Stimulated activated effector memory CD8-positive, alpha-beta T cell treated with anti-CD3 and anti-CD28 coated beads, Interleukin-12 subunit alpha, Interleukin-12 subunit beta, amount 100 ng/mL, for 72 hours (primary cell): ENCODE data around the gene MAP1LC3A.

ENCODE experiments used
- ATAC-seq: fragments of 150-1000 bp; cut with Tn5 transposase; 2 replicates; pipeline ENCODE4 v1.10.0; 2021
- DNase-seq, 2 donors: peaks; one replicate each; pipeline ENCODE4 v3.0.0; 2021 to 2022; ENCODE audit warnings: low spot score in 2 of 2
- H3K27ac Mint-ChIP-seq: one replicate; pipeline ENCODE4 v1.8.0; 2022; ENCODE audit warnings: mild to moderate bottlenecking, mixed read lengths
- H3K36me3 Mint-ChIP-seq: one replicate; pipeline ENCODE4 v1.8.0; 2022; ENCODE audit warnings: mild to moderate bottlenecking, mixed read lengths
- H3K4me1 Mint-ChIP-seq: one replicate; pipeline ENCODE4 v1.8.0; 2022; ENCODE audit warnings: mixed read lengths
- H3K4me3 Mint-ChIP-seq: one replicate; pipeline ENCODE4 v1.8.0; 2022; ENCODE audit warnings: mild to moderate bottlenecking, mixed read lengths
- H3K9me3 Mint-ChIP-seq: one replicate; pipeline ENCODE4 v1.8.0; 2022; ENCODE audit warnings: mixed read lengths

The MAP1LC3A gene

GRCh38 chr20:34524426-34524825 lies 34.1 kb upstream of the MAP1LC3A start:
- ATAC-seq (no peak), DNase-seq (no peak)
- no peaks in the 10 kb centered on the region for H3K9me3 Mint-ChIP-seq
- peaks cover 92% of the 10 kb centered on the region for H3K36me3 Mint-ChIP-seq
- H3K27ac Mint-ChIP-seq, result no peak overlapping the region
- H3K4me1 Mint-ChIP-seq, result peaks cover 32% of the 10 kb centered on the region
- no peak overlapping the region for H3K4me3 Mint-ChIP-seq

- Mint-ChIP-seq H3K36me3 (peaks cover 92% of the 10 kb centered on the region), H3K9me3 (no peaks in the 10 kb centered on the region), H3K27ac (peak overlapping the region; percentile 44), H3K4me3 (no peak overlapping the region), H3K4me1 (peaks cover 32% of the 10 kb centered on the region)
- DNase-seq (no peak), ATAC-seq (no peak)
Observed at GRCh38 chr20:34525342-34525708, 33.2 kb upstream of the MAP1LC3A start.

- peaks cover 36% of the 10 kb centered on the region for H3K4me1 Mint-ChIP-seq
- H3K4me3 Mint-ChIP-seq, result no peak overlapping the region
- ATAC-seq (no peak), DNase-seq (no peak)
- peak overlapping the region; percentile 44 for H3K27ac Mint-ChIP-seq
- H3K36me3 Mint-ChIP-seq, result peaks cover 89% of the 10 kb centered on the region
- H3K9me3 Mint-ChIP-seq, result no peaks in the 10 kb centered on the region
Observed at GRCh38 chr20:34525709-34526416, 32.7 kb upstream of the MAP1LC3A start.

- Mint-ChIP-seq H3K9me3 (no peaks in the 10 kb centered on the region), H3K27ac (no peak overlapping the region), H3K36me3 (peaks cover 90% of the 10 kb centered on the region), H3K4me3 (no peak overlapping the region), H3K4me1 (peaks cover 41% of the 10 kb centered on the region)
- DNase-seq (no peak), ATAC-seq (no peak)
Observed at GRCh38 chr20:34526466-34526865, 32.1 kb upstream of the MAP1LC3A start.

- Mint-ChIP-seq H3K9me3 (no peaks in the 10 kb centered on the region), H3K27ac (no peak overlapping the region), H3K4me1 (peaks cover 40% of the 10 kb centered on the region), H3K36me3 (peaks cover 91% of the 10 kb centered on the region), H3K4me3 (no peak overlapping the region)
- ATAC-seq (no peak), DNase-seq (no peak)
Observed at GRCh38 chr20:34527016-34527415, 31.5 kb upstream of the MAP1LC3A start.

GRCh38 chr20:34528921-34529297 lies 29.6 kb upstream of the MAP1LC3A start:
- peaks cover 85% of the 10 kb centered on the region for H3K36me3 Mint-ChIP-seq
- no peak overlapping the region for H3K4me3 Mint-ChIP-seq
- no peak for DNase-seq
- ATAC-seq, result no peak
- H3K27ac Mint-ChIP-seq, result no peak overlapping the region
- H3K9me3 Mint-ChIP-seq, result no peaks in the 10 kb centered on the region
- peaks cover 21% of the 10 kb centered on the region for H3K4me1 Mint-ChIP-seq

GRCh38 chr20:34529742-34530141 lies 28.8 kb upstream of the MAP1LC3A start:
- no peak overlapping the region for H3K4me3 Mint-ChIP-seq
- H3K4me1 Mint-ChIP-seq, result peaks cover 21% of the 10 kb centered on the region
- DNase-seq, result no peak
- no peak for ATAC-seq
- peak overlapping the region; percentile 18 for H3K27ac Mint-ChIP-seq
- H3K9me3 Mint-ChIP-seq, result no peaks in the 10 kb centered on the region
- peaks cover 86% of the 10 kb centered on the region for H3K36me3 Mint-ChIP-seq

GRCh38 chr20:34530342-34530741 lies 28.2 kb upstream of the MAP1LC3A start:
- Mint-ChIP-seq H3K4me3 (no peak overlapping the region), H3K4me1 (peaks cover 18% of the 10 kb centered on the region), H3K27ac (peak overlapping the region; percentile 18), H3K36me3 (peaks cover 86% of the 10 kb centered on the region), H3K9me3 (no peaks in the 10 kb centered on the region)
- DNase-seq (no peak), ATAC-seq (no peak)

GRCh38 chr20:34531608-34532265 lies 26.8 kb upstream of the MAP1LC3A start:
- H3K27ac Mint-ChIP-seq, result peak overlapping the region; percentile 18
- no peak overlapping the region for H3K4me3 Mint-ChIP-seq
- DNase-seq, result no peak
- no peak for ATAC-seq
- H3K36me3 Mint-ChIP-seq, result peaks cover 86% of the 10 kb centered on the region
- H3K4me1 Mint-ChIP-seq, result peaks cover 21% of the 10 kb centered on the region
- no peaks in the 10 kb centered on the region for H3K9me3 Mint-ChIP-seq

- Mint-ChIP-seq H3K27ac (no peak overlapping the region), H3K9me3 (no peaks in the 10 kb centered on the region), H3K4me3 (no peak overlapping the region), H3K36me3 (peaks cover 86% of the 10 kb centered on the region), H3K4me1 (peaks cover 21% of the 10 kb centered on the region)
- ATAC-seq (no peak), DNase-seq (no peak)
Observed at GRCh38 chr20:34532320-34532719, 26.2 kb upstream of the MAP1LC3A start.

GRCh38 chr20:34532756-34533155 lies 25.8 kb upstream of the MAP1LC3A start:
- ATAC-seq (no peak), DNase-seq (no peak)
- Mint-ChIP-seq H3K4me3 (no peak overlapping the region), H3K9me3 (no peaks in the 10 kb centered on the region), H3K4me1 (peaks cover 21% of the 10 kb centered on the region), H3K27ac (no peak overlapping the region), H3K36me3 (peaks cover 86% of the 10 kb centered on the region)

- H3K4me1 Mint-ChIP-seq, result peaks cover 21% of the 10 kb centered on the region
- ATAC-seq (no peak), DNase-seq (no peak)
- H3K4me3 Mint-ChIP-seq, result no peak overlapping the region
- H3K36me3 Mint-ChIP-seq, result peaks cover 86% of the 10 kb centered on the region
- no peaks in the 10 kb centered on the region for H3K9me3 Mint-ChIP-seq
- H3K27ac Mint-ChIP-seq, result peak overlapping the region; percentile 41
Observed at GRCh38 chr20:34534391-34535165, 23.9 kb upstream of the MAP1LC3A start.

- no peak overlapping the region for H3K4me3 Mint-ChIP-seq
- ATAC-seq (no peak), DNase-seq (no peak)
- peaks cover 86% of the 10 kb centered on the region for H3K36me3 Mint-ChIP-seq
- peak overlapping the region; percentile 41 for H3K27ac Mint-ChIP-seq
- H3K4me1 Mint-ChIP-seq, result peaks cover 22% of the 10 kb centered on the region
- no peaks in the 10 kb centered on the region for H3K9me3 Mint-ChIP-seq
Observed at GRCh38 chr20:34535301-34535840, 23.1 kb upstream of the MAP1LC3A start.

GRCh38 chr20:34535857-34536256 lies 22.7 kb upstream of the MAP1LC3A start:
- peaks cover 22% of the 10 kb centered on the region for H3K4me1 Mint-ChIP-seq
- H3K27ac Mint-ChIP-seq, result peak overlapping the region; percentile 41
- DNase-seq (no peak), ATAC-seq (no peak)
- H3K9me3 Mint-ChIP-seq, result no peaks in the 10 kb centered on the region
- peaks cover 89% of the 10 kb centered on the region for H3K36me3 Mint-ChIP-seq
- H3K4me3 Mint-ChIP-seq, result no peak overlapping the region

- DNase-seq (peak in 1 of 2 donors; percentile 63), ATAC-seq (peak; percentile 63)
- peaks cover 22% of the 10 kb centered on the region for H3K4me1 Mint-ChIP-seq
- no peaks in the 10 kb centered on the region for H3K9me3 Mint-ChIP-seq
- no peak overlapping the region for H3K4me3 Mint-ChIP-seq
- peaks cover 90% of the 10 kb centered on the region for H3K36me3 Mint-ChIP-seq
- no peak overlapping the region for H3K27ac Mint-ChIP-seq
Observed at GRCh38 chr20:34536798-34537394, 21.6 kb upstream of the MAP1LC3A start.
